HCEC 1CT (cell line): ENCODE results near the gene RARG.
"Not testable (repeated sequence)": the region's sequence is repeated elsewhere in the genome, so short reads cannot be mapped to it uniquely, and the experiment has no call there.

Experiments used
- DNase-seq: peaks from one replicate; pipeline ENCODE4 v3.0.0-alpha.2; 2017

RARG gene

GRCh38 chr12:53166837-53167236 lies 65.2 kb downstream of the RARG start:
- no peak for DNase-seq

- DNase-seq = not testable (repeated sequence)
Measured at GRCh38 chr12:53163008-53163407, 69.0 kb downstream of the RARG start.

- no peak for DNase-seq
Measured at GRCh38 chr12:53161119-53161911, 70.7 kb downstream of the RARG start.

GRCh38 chr12:53160673-53161072 lies 71.3 kb downstream of the RARG start:
- no peak for DNase-seq
